Measurements from ENCODE around the gene SNRK.

Gene SNRK

DNA sequence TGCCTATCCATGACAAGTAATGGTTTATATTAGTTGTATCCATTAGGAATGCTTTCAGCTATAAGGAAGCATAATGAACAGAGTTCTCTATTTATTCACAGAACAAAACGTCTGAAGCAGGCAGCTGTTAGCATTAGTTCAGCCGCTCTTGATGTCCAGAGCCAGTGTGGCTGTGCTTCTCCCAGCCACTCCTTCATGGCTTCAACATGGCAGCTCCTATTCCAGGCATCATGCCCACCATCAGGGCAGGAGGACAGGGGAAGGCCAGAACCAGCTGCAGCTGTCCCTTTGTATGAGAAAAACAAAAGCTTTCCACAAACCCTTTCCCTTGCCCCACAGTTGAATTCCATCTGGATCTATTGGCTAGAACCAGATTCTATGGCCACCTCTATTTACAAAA is 12.9 kb upstream of the SNRK start:
- DNase-seq (ENCODE audit: low read depth), result no peak

DNA sequence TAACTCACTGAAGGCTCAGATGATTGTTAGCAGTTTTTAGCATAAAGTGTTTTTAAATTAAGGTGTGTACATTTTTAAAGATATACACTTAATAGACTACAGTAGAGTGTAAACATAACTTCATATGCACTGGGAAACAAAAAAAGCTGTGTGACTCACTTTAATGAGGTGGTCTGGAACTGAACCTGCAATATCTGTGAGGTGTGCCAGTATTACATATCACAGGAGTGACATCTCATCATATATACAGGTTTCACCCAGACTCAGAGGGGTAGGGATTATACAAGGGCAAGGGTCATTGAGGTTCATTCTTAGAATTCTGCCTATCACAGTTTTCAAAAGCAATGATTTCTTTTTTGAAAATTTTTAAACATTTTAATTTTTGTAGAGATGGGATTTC is 7.3 kb upstream of the SNRK start:
- no peak for DNase-seq (ENCODE audit: low read depth)

DNA sequence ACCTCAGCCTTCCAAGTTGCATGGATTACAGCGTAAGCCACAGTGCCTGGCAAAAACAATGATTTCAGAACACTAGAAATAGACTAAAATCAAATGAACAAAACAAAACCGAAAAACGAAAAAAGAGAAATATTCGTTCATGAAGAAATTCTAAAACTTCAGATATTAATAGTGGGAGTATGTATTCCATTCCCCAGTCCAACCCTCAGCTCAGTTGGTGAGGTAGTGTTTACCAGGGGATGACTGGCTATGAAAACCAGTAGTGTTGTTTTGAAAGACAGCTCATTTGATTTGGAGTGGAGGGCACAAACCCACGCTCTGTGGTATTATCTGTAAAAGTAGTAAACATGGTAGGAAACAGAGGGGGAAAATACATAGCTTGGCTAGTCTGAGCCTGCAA is 6.8 kb upstream of the SNRK start:
- no peak for DNase-seq (ENCODE audit: low read depth)

DNA sequence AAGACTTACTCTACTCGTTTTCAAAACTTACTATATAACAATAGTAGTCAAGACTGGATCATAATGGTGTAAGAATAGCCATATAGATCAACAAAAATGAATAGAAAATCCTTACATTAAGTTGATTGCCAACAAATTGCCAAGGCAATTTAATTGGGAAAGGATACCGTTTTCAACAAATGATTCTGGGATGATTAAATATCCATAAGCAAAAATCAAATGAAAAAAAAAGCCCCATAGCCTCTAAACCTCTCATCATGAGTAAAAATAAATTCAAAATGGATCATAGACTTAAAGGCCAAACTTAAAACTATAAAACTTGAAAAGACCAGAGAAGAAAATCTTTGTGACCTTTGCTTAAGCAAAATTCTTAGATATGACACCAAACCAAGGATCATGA is 5.3 kb upstream of the SNRK start:
- DNase-seq (ENCODE audit: low read depth), result no peak

DNA sequence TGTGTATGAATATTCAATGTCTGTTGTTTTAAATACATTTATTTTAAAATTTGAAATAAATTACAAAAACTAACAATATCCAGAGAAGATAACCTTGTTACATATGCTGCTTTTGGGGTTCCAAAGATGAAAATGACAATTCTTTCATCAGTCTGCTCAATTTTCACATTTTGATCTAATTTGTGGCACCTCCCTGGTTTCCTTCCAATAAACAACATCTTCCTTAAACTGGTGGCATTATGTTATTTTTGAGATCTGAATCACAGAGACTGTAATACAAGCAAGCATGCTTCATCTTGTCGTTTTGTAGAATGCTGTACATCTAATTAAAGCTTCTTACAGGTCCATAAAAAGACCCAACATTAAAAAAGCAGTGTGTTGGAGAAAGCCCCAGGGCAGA is 2.2 kb upstream of the SNRK start:
- DNase-seq (ENCODE audit: low read depth), result no peak

DNA sequence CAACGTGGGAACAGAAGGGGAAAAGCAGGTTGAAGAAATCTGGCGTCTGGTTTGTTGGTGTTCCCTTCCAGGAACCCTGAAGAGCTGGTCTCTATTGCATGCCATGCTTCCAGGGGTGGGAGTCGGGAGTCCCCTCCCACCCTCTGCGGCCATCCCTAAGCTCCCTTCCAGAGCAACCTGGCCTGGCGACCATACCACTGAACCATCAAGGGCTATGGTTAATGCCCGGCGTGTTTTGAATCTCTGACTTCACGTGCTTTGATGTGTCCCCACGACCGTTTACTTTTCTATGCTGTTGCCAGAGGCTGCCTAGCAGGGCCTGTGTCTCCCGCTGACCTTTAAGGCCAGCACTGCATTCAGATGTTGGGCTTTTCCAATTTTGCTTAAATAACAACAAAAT is 696 bp upstream of the SNRK start:
- DNase-seq (ENCODE audit: low read depth), result no peak

DNA sequence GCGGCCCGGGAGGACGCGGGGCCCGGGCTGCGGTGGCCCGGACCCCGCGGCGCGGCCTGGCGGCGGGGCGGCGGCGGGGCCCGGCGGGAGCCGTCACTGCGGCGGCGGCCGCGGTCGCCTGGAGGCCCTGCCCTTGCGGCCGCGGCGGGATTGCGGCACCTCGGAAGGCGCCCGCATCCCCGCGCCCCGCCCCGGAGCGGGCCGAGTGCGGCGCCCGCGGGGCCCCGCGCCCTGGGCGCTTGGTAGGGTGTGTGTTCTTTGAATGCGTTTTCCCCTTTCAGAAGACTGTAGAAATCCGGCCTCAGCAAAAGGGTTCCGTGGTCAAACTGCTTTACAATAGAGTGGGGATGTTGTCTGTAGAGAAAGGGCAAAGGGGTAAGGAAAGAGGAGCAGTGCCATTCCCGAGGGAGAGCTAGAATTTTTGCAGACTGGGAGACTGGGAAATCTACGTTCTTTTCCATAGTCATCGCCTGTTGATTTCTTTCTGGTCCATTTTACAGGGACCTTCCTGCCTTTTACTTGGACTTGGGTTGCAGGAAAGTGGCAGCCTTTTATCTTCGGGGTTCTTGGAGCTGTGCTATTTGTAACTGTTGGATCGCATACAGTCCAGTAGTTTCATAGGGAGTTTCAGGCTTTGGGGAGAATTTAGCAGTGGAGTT is 630 bp downstream of the SNRK start:
- DNase-seq (ENCODE audit: low read depth), result peak; percentile 2

DNA sequence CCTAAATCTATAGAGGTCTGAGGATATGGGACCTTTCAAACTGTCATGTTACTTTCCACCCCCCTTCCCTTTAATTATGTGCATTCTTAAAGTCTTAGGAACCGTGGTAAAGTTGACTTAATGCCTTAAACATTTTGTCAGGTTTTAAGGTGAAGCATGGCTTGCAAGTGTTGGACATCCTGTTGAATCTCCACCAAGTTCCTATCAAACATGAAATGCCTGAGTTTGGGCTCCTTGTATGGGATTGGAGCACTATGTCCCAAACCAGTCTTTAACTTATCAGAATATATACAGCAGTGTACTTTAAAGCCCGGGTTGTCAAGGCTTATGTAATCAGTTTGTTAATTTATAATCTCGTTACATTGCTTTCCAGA is 1.1 kb downstream of the SNRK start:
- no peak for DNase-seq (ENCODE audit: low read depth)

DNA sequence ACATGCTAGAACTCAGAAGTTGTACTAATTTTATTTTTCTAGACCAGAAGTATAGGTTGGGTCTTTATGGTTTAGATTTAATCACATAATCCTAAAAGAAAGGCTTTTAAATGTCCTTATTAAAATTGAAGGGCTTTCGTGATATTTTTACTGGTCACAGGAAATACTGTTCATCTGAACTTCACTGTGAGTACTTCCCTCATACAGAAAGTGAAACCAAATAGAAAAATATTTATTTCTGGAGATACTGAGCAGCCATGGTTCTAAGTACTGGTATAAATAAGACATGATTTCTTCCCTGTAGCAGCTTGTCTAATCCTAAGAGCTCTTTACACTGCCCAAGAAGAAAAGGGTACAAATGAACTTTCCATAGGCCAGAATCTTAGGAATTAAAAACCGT is 2.0 kb downstream of the SNRK start:
- DNase-seq (ENCODE audit: low read depth), result no peak

DNA sequence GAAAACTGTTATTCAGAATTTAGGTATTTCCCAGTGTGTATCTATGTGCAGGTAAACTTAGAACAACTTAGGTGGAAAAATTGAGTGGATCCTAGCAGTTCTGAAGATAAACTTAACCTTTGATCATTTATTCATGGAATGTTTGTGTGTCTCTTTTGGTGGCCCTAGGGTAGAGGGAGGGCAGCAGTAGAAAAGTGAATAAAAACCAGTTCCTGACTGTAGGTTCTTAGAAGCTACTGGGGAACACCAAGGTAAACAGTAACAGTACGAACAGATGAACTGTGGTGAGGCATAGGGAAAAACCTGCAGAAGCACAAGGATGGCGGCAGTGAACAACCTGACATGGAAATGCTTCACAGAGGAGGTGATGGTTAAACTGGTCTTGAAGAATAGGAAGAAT is 2.5 kb downstream of the SNRK start:
- DNase-seq (ENCODE audit: low read depth), result no peak

DNA sequence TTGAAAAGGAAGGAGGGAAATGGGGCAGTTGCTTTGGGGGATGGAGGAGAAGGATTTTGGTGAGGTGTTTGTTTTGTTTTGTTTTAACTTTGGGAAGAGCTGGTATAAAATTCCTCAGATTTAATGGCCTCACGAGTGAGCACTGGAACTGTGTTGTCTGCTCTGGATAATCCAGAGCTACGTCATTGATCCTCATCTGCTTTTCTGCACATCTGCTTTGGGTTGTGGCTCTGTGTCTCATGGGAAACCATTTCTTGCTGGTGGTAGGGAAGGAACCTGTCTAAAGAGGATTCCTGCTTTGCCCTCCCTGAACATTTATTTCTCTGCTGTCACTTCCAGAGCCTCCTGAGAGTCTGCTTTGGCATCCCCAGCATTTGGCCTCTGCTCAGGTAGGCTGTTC is 3.1 kb downstream of the SNRK start:
- no peak for DNase-seq (ENCODE audit: low read depth)

DNA sequence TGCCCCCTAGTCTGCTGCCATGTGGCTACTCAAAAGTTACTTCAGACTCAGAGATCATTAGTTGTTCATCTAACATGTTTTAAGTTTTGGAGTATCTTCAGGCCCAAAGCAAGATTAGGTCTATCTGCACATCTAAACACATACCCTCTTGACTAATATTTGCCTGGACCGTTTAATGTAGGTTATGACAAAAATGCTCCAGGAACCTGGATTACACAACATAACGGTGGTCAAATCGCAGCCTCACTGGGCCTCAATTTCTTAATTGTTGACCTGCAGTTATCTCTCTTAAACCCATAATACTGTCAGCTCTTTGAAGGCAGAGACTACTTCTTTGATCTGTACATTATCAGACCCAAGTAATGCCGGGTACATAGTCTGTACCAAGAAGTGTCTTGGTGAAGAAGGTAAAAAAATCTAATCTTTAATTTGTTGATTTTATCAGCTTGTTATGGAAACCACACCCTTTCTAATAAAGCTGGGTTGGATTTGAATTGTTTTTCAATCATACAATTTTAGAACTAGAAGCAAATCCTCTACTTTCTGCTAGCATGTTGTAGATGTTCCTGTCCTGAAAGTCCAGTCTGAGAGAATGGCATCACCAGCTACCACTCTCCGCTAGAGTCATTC is 3.6 kb downstream of the SNRK start:
- DNase-seq (ENCODE audit: low read depth), result no peak

DNA sequence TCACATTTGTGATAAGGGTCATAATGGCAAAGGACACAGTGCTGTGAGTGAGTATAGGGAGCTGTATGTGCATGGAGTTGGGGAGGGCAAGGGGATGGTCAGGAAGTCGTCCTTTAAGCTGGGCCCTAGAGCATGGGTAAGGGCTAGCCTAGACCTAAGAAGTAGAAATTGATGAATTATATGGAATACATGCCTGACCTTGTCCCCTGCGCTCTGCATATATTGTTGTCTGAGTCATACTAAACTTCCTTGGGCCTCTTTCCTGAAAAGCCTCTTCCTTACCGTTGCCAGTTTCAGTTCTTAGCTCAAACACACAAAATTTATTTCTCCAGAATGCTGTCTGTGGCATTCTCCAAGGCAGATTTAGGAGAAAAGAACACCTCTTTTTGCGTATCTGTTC is 4.6 kb downstream of the SNRK start:
- no peak for DNase-seq (ENCODE audit: low read depth)

DNA sequence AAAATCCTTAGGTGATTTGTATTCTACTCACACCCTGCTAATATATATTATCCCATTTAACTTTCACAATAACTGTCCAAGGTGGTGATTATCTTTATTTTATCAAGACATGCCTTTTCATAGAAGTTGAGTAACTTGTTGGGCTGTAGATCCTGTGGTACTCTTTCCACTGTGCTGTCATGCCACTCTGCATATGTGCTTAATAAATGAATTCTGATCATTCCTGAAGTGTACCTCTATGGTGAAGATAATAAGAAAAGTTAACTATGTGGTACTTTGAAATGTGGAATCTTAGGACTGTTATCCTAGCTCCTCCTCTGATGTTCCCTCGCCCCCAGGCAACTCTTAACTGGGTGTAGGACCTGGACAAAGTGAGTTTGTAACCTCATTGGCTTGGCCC is 5.2 kb downstream of the SNRK start:
- no peak for DNase-seq (ENCODE audit: low read depth)

DNA sequence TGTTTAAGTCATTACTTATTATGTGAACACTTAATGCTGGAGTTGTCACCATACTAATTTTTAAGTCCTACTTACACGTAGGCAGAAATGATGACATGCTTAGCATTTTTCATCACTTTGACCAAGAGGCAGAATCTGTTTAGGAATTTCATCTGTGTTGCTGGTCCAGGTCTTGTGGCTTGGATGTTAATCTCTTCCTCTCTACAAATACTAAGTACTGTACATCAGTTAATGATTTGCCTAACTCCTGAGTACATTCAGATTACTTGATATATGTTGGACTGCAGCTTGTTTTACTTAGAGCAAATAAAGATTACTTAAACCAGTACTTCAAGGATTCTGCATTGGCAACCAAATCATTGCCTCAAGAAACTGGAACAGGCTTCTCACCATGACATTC is 8.6 kb downstream of the SNRK start:
- DNase-seq (ENCODE audit: low read depth), result no peak

DNA sequence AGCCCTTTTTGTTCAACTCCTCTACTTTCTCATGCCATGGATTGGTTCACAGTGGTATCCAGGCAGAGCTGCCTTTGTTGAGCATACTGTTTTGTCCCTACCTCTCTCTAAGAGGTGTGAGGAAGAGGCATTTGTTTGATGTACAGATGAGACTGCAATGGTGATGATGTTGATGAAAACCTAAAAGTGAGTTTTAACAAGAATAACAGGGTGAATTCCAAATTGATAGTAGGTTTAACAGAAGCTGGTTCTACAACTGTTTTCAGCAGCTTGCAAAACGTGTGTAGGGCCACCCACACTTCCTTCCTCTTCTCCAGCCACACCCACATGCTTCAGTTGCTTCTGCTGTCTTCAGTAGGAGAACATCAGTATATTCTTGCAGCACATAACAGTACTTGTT is 10.2 kb downstream of the SNRK start:
- DNase-seq (ENCODE audit: low read depth), result peak; percentile 49

DNA sequence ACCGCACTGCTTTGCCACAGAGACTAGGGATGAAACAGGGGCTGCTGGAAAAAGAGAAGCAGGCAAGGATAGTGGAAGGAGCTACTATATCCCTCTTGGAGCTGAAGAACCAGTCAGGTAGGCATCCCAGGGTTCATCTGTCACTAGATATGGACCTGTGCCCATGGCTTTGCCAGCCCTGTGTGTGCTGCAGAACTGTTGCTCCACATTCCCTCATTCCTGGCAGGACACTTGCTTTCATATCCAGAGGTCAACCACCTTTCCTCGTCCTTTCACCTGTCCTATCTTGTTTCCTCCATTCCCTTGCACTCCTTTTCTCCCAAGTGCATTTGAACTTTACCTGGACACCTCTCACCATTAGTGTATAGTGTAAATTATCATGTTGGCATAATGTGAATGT is 12.0 kb downstream of the SNRK start:
- DNase-seq (ENCODE audit: low read depth), result no peak

DNA sequence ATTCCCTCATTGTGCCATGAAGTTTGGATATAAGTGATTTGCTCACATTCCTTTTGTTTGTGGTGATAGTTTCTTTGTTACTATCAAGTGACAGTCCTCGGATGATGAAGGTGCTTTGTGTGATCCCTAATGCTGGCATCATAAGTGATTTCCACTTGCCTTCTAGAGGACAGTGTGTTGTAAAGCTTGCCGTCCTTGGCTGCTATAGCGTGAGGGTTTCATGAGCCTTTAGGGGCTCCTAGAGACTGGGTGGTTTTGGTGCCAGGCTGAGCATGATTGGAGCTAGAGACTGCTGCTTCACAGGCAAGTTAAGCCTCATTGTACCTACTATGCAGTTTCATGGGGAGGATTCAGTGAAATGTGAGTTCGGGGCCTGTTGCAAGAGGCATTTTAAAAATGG is 12.4 kb downstream of the SNRK start:
- DNase-seq (ENCODE audit: low read depth), result no peak

DNA sequence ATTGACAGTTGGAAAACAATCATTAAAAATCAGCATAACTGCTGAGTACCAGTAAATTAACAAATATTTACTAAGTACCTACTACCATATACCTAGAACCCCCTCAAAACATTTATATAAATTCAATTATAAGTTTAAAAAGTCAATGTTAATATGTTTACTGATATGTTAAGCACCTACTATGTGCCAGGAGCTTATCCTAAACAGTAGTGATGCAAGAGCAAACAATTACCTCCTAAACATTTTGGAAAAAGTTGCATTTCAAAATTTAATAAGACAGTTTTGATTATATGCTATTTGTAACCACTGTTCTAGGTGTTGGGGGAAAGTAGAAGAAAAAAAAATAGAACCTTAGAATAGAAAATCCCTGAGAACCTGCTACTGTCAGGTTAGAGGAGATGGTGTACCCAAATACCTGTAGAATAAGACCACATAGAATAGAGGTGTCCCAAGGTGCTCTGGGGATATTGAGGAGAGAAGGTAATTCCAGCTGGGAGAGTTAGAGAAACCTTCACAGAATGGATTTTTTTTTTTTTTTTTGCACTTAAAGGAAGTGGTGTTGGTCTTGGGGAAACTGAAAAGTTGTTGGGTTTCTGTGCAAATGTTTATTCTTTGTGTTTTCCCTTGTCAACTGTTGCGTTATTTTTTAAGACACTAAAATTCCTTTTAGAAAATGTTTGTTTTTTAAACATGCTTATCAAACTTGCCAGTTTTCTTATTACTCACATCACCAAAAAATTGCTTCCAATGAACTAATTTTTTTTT is 16.0 kb downstream of the SNRK start:
- no peak for DNase-seq (ENCODE audit: low read depth)

DNA sequence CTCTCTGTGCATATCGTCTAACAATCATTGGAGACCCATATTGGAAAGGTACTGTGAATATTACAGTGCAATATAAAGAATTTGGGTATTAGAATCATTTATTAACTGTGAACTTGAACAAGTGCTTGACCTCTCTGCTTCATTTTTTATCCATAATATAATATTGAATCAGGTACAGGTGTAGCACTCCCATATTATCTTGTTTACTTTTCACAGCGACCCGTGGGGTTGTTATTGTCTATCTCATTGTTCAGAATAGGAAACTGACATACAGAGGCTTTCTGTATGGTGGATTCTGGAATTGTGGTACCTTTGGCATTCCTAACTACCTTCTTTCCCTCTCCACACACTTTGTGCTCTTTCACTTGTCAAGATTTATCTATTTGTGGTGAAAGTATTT is 17.8 kb downstream of the SNRK start:
- DNase-seq (ENCODE audit: low read depth), result no peak

DNA sequence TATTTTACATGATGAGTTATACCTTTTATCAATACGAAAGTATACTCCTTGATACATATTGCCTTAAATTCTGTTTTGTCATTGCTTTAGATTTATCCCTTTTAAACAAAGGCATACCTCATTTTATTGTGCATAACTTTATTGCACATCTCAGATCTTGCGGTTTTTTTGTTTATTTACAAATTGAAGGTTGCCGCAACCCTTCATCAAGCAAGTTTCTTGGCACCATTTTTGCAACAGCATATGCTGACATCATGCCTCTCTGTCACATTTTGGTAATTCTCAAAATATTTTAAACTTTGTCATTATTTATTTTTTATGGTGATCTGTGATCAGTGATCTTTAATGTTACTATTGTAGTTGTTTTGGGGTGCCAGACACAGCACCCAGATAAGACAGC is 20.9 kb downstream of the SNRK start:
- no peak for DNase-seq (ENCODE audit: low read depth)

DNA sequence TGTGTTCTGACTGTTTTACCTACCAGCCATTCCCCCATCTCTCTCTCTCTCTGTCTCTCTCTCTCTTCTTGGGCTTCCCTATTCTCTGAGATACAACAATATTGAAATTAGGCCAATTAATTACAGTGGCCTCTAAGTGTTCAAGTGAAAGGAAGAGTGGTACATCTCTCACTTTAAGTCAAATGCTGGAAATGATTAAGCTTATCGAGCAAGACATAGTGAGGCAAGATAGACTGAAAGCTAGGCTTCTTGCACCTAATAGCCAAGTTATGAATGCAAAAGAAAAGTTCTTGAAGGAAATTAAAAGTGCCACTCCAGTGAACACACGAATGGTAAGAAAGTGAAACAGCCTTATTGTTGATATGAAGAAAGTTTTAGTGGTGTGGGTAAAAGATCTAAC is 21.3 kb downstream of the SNRK start:
- no peak for DNase-seq (ENCODE audit: low read depth)

DNA sequence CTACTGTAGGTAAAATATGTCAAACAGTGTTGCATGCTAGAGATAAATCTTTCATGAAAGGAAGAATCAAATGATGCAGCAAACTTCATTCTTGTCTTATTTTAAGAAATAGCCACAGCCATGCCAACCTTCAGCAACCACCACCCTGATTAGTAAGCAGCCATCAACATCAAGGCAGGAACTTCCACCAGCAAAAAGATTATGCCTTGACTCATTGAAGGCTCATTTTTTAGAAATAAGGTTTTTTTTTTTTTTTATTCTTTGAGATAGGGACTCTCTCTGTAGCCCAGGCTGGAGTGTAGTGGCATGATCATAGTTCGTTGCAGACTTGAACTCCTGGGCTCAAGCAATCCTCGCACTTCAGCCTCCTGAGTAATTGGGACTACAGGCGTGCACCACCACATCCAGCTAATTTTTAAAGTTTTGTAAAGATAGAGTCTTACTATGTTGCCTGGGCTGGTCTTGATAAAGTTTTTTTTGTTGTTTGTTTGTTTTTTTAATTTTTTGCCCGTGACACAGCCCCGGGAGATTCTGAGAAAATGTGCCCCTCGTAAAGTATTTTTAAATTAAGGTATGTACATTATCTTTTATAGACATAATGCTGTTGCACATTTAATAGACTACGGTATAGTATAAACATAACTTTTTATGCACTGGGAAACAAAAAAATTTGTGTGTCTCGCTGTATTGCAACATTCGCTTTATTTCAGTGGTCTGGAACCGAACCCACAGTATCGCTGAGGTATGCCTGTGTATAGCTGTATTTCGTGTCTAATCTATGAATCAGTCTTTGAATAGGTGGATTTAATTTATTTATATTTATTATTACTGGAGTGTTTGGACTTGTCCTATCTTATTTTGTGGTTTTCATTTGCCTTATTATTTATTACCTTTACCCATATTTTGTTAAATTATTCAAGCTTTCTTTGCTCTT is 23.3 kb downstream of the SNRK start:
- no peak for DNase-seq (ENCODE audit: low read depth)
